ENCODE results near the gene TMEM164. TPM values are rescaled to one million over a fixed set of nuclear protein-coding genes. Genes with fewer than 3 reads are reported as not detected.

The TMEM164 gene
- total RNA-seq, 1 donor from 2014 or later = 26.7 TPM

GRCh38 chrX:110003167-110004156 lies 548 bp downstream of the TMEM164 start:
- no peak for DNase-seq (ENCODE audit: low spot score)

DNA sequence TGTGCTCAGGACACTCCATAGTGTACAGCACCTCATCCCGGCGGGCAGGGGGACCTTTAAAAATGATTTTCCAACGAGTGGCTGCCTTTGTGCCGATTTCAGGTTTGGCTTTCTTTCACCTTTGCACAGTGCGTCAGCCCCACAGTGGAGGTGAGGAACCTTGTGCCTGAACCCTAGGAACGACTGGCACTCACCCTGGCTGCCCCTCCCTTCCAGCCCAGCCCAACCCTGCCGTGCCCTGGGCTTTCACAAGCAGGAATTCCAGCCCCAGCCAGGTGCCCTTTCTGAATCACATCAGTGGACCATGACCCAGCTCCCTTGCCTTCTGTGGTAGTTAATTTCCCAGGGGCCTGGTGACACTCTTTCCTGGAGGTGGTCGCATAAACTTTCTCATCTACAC lies 1.3 kb downstream of the TMEM164 start:
- DNase-seq (ENCODE audit: low spot score) = no peak

- no peak for DNase-seq (ENCODE audit: low spot score)
These were observed 1.9 kb downstream of the TMEM164 start for GRCh38 chrX:110004731-110005369.

DNA sequence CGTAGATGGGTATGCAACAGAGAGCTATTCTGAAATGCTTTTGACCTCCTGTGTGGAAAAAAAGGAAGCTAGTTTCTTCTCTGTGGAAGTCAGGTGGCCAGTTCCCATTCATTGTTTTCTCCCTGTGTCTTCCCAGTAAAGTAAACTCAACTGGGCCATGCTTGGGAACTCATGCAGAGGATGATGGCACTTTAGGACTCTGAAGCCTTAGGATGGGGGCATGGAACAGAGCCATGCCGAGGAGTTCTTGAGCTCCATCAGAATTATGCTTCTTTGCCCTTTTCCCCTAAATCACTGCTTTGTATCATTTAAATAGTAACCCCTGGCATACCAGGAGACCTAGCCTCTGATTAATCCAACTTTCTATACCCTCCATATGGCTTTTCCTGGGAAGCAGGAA lies 3.2 kb downstream of the TMEM164 start:
- DNase-seq (ENCODE audit: low spot score) = no peak

DNA sequence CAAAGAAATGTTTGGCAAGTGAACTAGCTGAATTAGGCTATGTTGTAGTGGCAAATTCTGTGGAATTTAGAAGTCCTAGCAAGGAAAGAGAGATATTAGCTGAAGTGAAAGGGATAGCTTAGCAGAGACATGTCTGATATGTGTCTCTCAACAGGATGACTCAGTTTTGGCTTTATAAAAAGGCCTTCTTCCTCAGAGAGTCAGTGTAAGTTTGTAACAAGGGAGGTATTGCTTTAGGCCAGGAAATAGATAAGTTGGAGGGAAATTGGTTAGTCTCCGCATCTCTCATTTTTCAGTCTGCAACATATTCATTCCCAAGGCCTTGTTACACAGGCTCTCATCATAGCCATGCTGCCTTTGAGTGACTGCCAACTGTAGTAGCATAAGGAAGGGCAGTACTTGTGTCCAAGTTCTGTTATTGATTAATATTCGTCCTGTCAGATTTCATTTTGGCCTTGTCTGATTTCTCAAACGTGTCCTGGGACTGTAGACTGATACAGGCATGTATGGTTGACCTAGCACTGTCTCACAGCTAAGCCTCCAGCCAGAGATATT lies 4.0 kb downstream of the TMEM164 start:
- no peak for DNase-seq (ENCODE audit: low spot score)

DNA sequence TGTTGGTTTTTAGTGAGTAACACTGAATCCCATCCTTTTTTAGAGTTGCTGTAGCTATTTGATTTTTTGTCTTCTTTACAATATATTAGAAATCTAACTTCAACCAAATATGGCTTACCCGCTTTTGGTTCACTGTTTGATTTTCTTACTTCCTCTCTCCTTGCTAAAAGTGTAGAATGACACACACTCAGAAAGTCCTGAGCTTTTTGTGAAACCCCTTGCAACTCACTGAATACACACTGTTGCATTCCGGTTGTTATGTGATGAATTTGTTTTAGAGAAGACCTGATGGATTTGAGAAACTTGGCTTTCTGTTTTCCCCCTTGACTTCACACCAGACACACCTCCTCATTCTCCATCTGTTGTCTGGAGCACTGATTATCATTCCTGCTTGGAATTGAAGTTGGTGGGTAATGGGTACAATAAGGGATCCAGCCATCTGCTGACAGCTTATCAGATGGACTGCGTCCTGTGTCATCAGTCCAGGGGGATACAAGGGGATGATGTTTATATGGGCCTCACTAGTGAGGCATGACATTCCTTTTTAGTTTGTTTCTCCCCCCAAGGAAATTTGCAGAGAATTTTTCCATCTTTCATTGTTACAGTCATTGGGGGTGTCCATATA lies 5.2 kb downstream of the TMEM164 start:
- DNase-seq (ENCODE audit: low spot score) = no peak

- DNase-seq (ENCODE audit: low spot score) = no peak
These were observed 10.0 kb downstream of the TMEM164 start for GRCh38 chrX:110012818-110013485.

DNA sequence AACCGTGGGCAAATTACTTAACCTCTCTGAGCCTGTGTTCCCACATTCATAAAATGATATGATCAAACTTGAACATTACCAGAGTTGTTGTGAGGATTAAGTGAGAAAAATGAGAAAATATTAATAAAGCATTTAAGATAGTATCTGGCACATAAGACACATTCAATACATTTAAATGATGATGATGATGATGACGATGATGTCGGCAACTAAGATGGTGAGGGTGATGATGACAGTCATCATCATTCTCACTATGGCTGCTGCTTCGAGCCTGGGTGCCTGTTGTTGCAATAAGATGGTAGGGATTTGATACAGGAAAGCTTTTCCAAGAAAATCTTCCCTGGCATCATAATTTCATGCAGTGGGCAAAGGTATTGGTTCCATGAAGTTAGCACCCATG lies 11.1 kb downstream of the TMEM164 start:
- DNase-seq (ENCODE audit: low spot score) = no peak

GRCh38 chrX:110015032-110015431 lies 12.1 kb downstream of the TMEM164 start:
- DNase-seq (ENCODE audit: low spot score) = no peak

DNA sequence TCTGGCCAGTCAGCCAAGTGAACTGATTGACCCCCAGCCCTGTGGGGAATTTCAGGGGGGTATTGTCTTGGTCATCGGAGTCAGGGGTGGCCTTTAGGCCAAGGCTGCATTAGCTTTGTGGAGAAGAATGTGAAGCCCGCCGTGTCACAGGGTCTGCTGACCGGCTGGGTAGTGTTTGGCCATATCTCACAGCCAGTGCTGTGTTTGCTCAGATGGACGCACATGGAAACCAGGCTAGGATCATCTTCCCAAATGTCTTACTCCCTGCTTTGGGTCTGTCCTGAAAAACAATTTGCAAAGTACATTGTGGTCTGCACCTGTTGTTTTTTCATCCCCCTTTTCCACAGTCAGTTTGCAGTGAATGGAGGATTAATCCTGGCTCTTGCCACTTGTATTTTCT lies 13.0 kb downstream of the TMEM164 start:
- DNase-seq (ENCODE audit: low spot score) = no peak

DNA sequence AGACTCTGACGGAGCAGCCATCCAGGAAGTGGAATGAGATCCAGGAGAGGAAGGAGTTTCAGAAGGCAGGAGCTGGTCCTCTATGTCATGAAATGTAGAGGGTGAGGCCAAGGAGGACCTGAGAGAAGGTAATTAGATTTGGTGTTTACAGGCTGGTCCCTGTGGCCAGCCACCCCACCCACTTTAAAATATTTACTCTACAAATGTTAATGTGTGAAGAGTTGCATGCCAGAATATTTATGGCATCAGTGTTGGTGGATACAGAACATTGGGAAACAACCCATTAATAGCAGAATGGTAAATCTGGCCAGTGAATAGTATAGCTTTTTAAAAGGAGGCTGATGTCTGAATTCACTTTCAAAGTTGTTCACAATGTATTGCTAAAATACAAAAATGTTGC lies 17.6 kb downstream of the TMEM164 start:
- no peak for DNase-seq (ENCODE audit: low spot score)

DNA sequence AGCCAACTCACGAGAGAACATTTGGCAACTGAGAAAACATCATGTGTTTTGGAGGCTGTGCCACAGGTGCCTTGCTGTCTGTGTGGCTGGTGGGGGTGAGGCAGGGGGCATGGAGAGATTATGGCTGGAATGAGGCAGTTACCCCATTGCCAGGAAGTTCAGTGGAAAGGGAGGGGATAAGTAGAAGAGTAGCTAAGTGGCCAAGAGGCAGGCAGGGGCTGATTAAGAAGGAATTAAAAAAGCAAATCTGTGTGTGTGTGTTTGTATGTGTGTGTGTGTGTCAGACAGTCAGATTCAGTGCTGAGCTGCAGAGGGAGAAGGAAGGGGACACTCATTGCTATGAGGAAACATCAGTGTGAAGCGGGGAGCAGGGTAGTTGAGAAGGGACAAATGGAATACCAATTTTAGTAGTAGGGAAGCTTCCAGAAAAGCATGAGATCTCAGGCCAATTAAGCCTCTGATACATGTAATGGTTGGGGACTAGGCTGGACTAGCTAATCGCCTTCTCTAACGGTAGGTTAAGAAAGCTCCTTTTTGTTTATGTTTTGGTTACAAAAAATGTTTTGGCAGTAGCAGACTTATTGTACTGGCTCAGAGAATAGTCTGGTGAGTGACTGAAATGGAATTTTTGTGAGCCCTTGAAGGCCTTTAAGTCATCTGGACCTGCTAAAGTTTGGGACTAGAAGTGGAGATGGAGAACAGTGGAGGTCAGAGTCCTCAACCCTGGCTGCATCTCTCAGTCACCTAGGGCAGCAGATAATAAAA lies 18.5 kb downstream of the TMEM164 start:
- DNase-seq (ENCODE audit: low spot score) = no peak

DNA sequence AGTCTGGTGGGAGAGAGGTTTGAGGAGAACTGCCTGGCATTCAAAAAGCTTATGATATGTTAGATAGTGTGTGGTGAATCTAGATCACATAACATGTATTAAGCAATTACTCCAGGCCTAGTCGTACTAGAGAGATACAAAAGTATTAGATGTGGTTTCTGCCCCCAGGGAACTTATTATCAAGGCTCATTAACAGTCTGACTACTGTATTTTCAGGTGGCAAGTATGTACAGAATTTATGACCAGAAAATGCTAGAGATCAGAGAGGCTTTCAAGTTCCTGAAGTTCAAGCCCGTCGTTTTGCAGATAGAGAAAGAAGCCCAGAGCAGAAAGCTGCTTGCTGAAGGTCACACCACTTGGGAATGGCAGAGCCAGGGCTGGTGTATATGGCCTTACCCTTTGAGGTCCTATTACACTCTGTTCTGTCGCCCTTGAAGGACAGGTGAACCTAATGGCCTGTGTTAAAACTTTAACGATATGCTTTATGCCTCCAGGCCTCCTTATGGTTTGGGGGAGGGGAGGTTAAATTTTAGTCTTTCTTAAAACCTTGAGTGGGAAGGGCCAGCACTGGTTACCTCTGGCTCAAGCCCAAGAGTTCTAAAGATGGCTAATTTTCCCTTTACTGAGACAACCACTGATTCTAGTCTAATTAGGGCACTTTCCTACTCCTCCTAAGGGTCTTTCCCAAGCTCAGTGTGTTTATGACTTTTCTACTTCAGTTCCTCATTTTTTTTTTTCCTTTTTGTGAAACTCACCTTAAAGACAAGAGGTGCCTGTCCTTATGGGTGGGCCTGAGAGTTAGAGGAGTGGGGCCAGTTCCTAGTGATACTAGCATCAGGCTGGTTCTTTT lies 19.9 kb downstream of the TMEM164 start:
- DNase-seq (ENCODE audit: low spot score) = no peak

GRCh38 chrX:110025395-110025794 lies 22.5 kb downstream of the TMEM164 start:
- no peak for DNase-seq (ENCODE audit: low spot score)

- no peak for DNase-seq (ENCODE audit: low spot score)
These were observed 23.4 kb downstream of the TMEM164 start for GRCh38 chrX:110026099-110026844.

- DNase-seq (ENCODE audit: low spot score) = no peak
These were observed 29.7 kb downstream of the TMEM164 start for GRCh38 chrX:110032534-110033147.

DNA sequence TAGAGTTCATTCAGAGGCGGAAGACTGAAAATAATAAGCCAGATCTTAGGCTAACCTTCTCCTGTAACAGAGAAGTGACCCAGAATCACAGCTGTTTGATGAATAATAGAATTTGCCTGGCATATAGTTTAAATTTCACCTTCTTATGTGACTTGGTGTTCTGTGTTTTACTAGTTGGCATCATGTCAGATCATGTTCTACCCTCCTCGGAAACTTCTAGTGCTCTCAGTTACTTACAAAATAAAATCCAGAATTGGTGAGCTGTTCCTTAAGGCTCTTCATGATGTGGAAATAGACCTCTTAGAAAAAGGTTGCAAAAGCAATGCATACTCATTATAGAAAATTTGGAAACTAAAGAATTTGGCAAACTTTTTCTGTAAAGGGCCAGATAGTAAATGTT lies 31.1 kb downstream of the TMEM164 start:
- no peak for DNase-seq (ENCODE audit: low spot score)

DNA sequence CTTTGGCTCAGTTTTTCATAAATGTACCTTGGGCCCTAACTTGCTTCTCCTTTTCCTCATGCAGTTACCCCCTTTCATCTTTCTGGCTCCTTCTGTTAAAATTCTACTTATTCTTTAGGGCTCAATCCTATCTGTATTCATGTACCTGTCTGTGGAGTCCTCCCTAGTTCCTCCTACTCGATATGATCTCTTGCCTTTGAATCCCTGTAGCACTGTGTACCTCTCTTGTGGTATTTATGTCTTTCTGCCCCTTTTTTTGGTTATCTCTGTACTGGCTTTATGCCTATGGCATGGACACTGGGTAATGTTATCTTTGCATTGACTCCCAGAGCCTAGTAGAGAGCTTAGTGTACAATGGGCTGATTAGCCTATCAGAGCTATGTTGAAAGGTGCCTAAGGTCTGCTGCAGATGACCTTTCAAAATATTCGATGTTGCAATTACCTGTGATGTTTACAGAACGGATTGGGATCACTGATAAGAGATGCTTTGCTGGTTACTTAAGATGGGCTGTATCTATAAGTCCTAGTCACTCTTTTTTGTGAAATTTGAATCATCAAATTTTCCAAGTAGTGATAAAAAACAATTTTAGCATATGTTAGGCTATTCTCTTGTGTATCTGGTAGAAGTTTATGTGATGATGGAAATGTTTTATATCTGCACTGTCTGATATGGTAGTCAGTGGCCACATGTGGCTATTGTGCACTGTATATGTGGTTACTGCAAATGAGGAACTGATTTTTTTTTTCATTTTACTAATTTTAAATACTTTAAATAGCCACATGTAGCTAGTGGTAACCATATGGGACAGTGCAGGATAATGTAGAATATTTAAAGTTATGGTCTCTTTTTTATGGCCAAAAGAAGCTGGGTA lies 33.5 kb downstream of the TMEM164 start:
- DNase-seq (ENCODE audit: low spot score) = no peak
